ENCODE results near the gene TMEM150C. TPM values are rescaled to one million over a fixed set of nuclear protein-coding genes. Genes with fewer than 3 reads are reported as not detected.

The TMEM150C gene
- total RNA-seq, 1 experiment from 2014 or later: 2.7 TPM

- Mint-ChIP-seq H3K27me3 (ENCODE audit: low read depth) (peaks cover 21% of the 10 kb centered on the region), H3K27ac (no peak overlapping the region), H3K36me3 (no peaks in the 10 kb centered on the region), H3K4me1 (peaks cover 24% of the 10 kb centered on the region), H3K9me3 (no peaks in the 10 kb centered on the region), H3K4me3 (peak overlapping the region; percentile 82)
- TF ChIP-seq SP1 (CRISPR knock-in tag; conservative IDR thresholded peaks at IDR 0.05) (0 out of 2 replicates have a peak, but pooled peaks have one; percentile 24), ZNF317 (CRISPR knock-in tag; IDR thresholded peaks at IDR 0.05; ENCODE audit: borderline replicate concordance, low read depth) (no peak)
- ChIA-PET CTCF (interaction anchor here (1.0 to 1.4 kb wide), 4 partner anchors 18 to 178 kb away, joined by 3 to 6 read pairs (median 4); no protein-coding TSS in a partner anchor), POLR2A (no interaction called here)
- DNase-seq (ENCODE audit: low spot score) (peak; percentile 49), ATAC-seq (peak; percentile 52)
Observed at GRCh38 chr4:82560853-82561785, 669 bp downstream of the TMEM150C start.

DNA sequence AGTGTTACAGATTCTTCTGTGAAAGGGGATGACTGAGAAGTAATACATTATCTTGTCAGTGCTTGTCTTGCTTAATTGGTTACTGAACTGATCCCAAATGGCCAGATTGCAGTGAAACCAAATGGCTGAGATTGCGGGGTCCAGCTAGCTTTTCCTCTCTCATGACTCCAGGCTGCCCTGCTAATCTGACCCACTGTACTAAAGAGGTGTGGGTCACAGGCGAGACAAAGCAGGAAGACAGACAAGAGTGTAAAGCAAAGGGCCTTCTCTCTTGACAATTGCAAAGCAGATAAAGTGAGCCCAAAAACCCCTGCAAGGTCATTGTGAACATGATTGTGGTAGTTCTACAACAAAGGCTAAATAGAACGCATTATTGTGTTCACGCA lies 2.1 kb downstream of the TMEM150C start:
- Mint-ChIP-seq H3K36me3 (no peaks in the 10 kb centered on the region), H3K27ac (no peak overlapping the region), H3K27me3 (ENCODE audit: low read depth) (peaks cover 21% of the 10 kb centered on the region), H3K4me3 (no peak overlapping the region), H3K4me1 (peaks cover 24% of the 10 kb centered on the region), H3K9me3 (no peaks in the 10 kb centered on the region)
- DNase-seq (ENCODE audit: low spot score) (no peak), ATAC-seq (no peak)
- ChIA-PET POLR2A (no interaction called here), CTCF (interaction anchor here (1.4 kb wide), 1 partner anchor 19 kb away, joined by 5 read pairs; no protein-coding TSS in a partner anchor)
- no peak for TF ChIP-seq KAT7 (CRISPR knock-in tag; IDR thresholded peaks at IDR 0.05; ENCODE audit: borderline replicate concordance)
- TF ChIP-seq ZBTB43 (CRISPR knock-in tag; IDR thresholded peaks at IDR 0.05): no peak
- no peak for TF ChIP-seq CTCF (IDR thresholded peaks at IDR 0.05)
- TF ChIP-seq ZNF532 (CRISPR knock-in tag; IDR thresholded peaks at IDR 0.05; ENCODE audit: borderline replicate concordance): no peak
- TF ChIP-seq HMGXB4 (CRISPR knock-in tag; IDR thresholded peaks at IDR 0.05): no peak
- TF ChIP-seq NFYB (CRISPR knock-in tag; conservative IDR thresholded peaks at IDR 0.05; ENCODE audit: low read depth): no peak
- no peak for TF ChIP-seq E2F4 (CRISPR knock-in tag; IDR thresholded peaks at IDR 0.05; ENCODE audit: borderline replicate concordance, low read depth)
- no peak for TF ChIP-seq ZNF121 (CRISPR knock-in tag; IDR thresholded peaks at IDR 0.05)
- TF ChIP-seq, protein P1, sequence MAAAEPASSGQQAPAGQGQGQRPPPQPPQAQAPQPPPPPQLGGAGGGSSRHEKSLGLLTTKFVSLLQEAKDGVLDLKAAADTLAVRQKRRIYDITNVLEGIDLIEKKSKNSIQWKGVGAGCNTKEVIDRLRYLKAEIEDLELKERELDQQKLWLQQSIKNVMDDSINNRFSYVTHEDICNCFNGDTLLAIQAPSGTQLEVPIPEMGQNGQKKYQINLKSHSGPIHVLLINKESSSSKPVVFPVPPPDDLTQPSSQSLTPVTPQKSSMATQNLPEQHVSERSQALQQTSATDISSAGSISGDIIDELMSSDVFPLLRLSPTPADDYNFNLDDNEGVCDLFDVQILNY (CRISPR knock-in tag; IDR thresholded peaks at IDR 0.05): no peak
- TF ChIP-seq ZNF232 (CRISPR knock-in tag; IDR thresholded peaks at IDR 0.05): no peak
- no peak for TF ChIP-seq MXD4 (CRISPR knock-in tag; IDR thresholded peaks at IDR 0.05; ENCODE audit: borderline replicate concordance)
- no peak for TF ChIP-seq GABPB1 (CRISPR knock-in tag; IDR thresholded peaks at IDR 0.05)
- TF ChIP-seq ZNF219 (CRISPR knock-in tag; IDR thresholded peaks at IDR 0.05; ENCODE audit: borderline replicate concordance): no peak
- TF ChIP-seq NFATC4 (CRISPR knock-in tag; IDR thresholded peaks at IDR 0.05): no peak
- no peak for TF ChIP-seq ZNF263 (CRISPR knock-in tag; IDR thresholded peaks at IDR 0.05; ENCODE audit: low read depth)
- no peak for TF ChIP-seq PRDM15 (CRISPR knock-in tag; IDR thresholded peaks at IDR 0.05)

Data from WTC11 (cell line).